Measurements from ENCODE around the gene CXCL9.
"Not testable (repeated sequence)": the region's sequence is repeated elsewhere in the genome, so short reads cannot be mapped to it uniquely, and the experiment has no call there.

- TF ChIP-seq CTCF, POLR2AphosphoS5 (IDR thresholded peaks at IDR 0.05): not testable (repeated sequence)
These were observed 8.7 kb downstream of the CXCL9 start for GRCh38 chr4:75998525-75999147.

Data from gastroesophageal sphincter (tissue), 3 donors.